HL-60 (cell line): ENCODE measurements around the gene AGAP4.
A peak's percentile ranks its signal among the peaks of the same experiment; 100 is the strongest.
"Not testable (repeated sequence)": the region's sequence is repeated elsewhere in the genome, so short reads cannot be mapped to it uniquely, and the experiment has no call there.

ENCODE experiments used
- DNase-seq, 2 experiments: peaks; one replicate each; pipeline ENCODE4 v3.0.0-alpha.2; 2010 to 2020; ENCODE audit warnings: low read depth in 1 of 2, low spot score in 1 of 2
- H3K27ac ChIP-seq: fragments of 250-450 bp; sonication (Bioruptor Pico); replicated peaks from 2 replicates; pipeline ENCODE4 v1.5.1; 2020; ENCODE audit warnings: mild to moderate bottlenecking, moderate library complexity
- H3K27me3 ChIP-seq: fragments of 250-450 bp; sonication (Bioruptor Pico); 2 replicates; pipeline ENCODE4 v1.5.1; 2021; ENCODE audit warnings: mild to moderate bottlenecking, moderate library complexity; ENCODE audit not compliant: insufficient read depth, poor library complexity, severe bottlenecking
- H3K4me3 ChIP-seq: replicated peaks from 2 replicates; pipeline ENCODE4 v1.5.1; 2011; ENCODE audit warnings: mild to moderate bottlenecking, control low read depth, low read length; ENCODE audit not compliant: insufficient read depth
- GABPA ChIP-seq: IDR thresholded peaks from 2 replicates; pipeline ENCODE4 v1.6.1; 2012; ENCODE audit warnings: low read depth
- POLR2AphosphoS5 ChIP-seq: IDR thresholded peaks from 2 replicates; pipeline ENCODE4 v1.6.1; 2012; ENCODE audit warnings: low read depth
- SPI1 ChIP-seq: IDR thresholded peaks from 2 replicates; pipeline ENCODE4 v1.6.1; 2012; ENCODE audit warnings: low read depth, mild to moderate bottlenecking, borderline replicate concordance
- TF ChIP-seq, protein P1 (sequence below): IDR thresholded peaks from 2 replicates; pipeline ENCODE4 v1.6.1; 2012; ENCODE audit warnings: low read depth; ENCODE audit not compliant: insufficient replicate concordance
- TF ChIP-seq, protein P2 (sequence below): IDR thresholded peaks from one replicate; pipeline ENCODE4 v1.5.1; 2011; ENCODE audit warnings: low read length, control low read depth, inconsistent platforms; ENCODE audit not compliant: insufficient read depth

The AGAP4 gene

DNA sequence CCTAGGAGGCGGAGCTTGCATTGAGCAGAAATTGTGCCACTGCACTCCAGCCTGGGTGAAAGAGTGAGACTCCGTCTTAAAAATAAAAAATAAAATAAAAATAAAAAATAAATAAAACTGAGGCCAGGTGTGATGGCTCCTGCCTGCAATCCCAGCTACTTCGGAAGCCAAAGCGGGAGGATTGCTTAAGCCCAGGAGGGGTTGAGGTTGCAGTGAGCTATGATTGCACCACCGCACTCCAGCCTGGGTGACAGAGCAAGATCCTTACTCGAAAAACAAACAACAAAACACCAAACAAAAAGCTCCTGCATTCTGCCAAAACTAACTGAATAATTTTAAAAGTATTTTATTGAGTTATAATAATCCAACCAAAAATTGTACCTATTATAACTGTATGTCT lies 36.2 kb downstream of the AGAP4 start:
- no peak overlapping the region for H3K4me3 ChIP-seq

DNA sequence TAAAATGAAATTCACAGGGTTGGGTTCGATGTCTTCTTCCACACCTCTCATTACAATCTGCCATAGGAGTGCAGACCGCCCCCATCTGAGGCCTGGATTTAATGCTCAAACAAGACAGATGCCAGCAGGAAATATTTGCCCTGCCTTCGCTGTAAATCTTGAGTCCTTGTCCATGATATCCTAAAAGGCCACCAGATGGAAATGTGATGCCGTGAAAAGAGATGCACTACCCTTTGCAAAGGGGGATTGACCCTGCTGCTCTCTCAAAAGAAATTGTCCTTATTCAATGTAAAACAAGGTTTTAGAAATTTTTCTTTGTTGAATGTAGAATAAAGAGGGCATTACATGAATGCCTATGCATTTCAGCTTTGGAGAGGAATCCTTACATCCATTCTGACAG lies 37.5 kb downstream of the AGAP4 start:
- no peak overlapping the region for H3K27ac ChIP-seq
- no peaks in the 10 kb centered on the region for H3K27me3 ChIP-seq
- DNase-seq: no peak

More for the DNA sequence above, 36.2 kb downstream of the AGAP4 start:
- Histone ChIP-seq H3K27ac (no peak overlapping the region), H3K27me3 (no peaks in the 10 kb centered on the region)
- DNase-seq: peak; percentile 26 to 67
- TF ChIP-seq, protein P1, sequence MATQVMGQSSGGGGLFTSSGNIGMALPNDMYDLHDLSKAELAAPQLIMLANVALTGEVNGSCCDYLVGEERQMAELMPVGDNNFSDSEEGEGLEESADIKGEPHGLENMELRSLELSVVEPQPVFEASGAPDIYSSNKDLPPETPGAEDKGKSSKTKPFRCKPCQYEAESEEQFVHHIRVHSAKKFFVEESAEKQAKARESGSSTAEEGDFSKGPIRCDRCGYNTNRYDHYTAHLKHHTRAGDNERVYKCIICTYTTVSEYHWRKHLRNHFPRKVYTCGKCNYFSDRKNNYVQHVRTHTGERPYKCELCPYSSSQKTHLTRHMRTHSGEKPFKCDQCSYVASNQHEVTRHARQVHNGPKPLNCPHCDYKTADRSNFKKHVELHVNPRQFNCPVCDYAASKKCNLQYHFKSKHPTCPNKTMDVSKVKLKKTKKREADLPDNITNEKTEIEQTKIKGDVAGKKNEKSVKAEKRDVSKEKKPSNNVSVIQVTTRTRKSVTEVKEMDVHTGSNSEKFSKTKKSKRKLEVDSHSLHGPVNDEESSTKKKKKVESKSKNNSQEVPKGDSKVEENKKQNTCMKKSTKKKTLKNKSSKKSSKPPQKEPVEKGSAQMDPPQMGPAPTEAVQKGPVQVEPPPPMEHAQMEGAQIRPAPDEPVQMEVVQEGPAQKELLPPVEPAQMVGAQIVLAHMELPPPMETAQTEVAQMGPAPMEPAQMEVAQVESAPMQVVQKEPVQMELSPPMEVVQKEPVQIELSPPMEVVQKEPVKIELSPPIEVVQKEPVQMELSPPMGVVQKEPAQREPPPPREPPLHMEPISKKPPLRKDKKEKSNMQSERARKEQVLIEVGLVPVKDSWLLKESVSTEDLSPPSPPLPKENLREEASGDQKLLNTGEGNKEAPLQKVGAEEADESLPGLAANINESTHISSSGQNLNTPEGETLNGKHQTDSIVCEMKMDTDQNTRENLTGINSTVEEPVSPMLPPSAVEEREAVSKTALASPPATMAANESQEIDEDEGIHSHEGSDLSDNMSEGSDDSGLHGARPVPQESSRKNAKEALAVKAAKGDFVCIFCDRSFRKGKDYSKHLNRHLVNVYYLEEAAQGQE: no peak

DNA sequence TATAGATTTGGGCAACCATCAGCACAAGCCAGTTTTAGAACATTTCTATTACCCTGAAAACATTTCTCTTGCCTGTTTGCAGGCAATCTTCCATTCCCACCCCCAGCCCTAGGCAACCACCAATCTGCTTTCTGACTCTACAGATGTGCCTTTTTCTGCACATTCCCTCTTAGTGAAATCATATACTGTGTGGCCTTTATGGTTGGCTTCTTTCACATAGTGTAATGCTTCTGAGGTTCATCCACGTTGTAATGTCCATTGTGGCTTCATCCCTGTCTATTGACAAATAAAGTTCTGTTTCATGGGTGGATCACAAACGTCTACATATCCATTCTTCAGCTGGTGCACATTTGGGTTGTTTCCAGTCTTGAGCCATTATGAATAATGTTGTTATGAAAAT lies 42.3 kb downstream of the AGAP4 start:
- H3K4me3 ChIP-seq, DNase-seq, H3K27me3 ChIP-seq, H3K27ac ChIP-seq: not testable (repeated sequence)

More for the DNA sequence above, 37.5 kb downstream of the AGAP4 start:
- H3K4me3 ChIP-seq: no peak overlapping the region
- TF ChIP-seq, protein P1: no peak
- TF ChIP-seq, protein P2, sequence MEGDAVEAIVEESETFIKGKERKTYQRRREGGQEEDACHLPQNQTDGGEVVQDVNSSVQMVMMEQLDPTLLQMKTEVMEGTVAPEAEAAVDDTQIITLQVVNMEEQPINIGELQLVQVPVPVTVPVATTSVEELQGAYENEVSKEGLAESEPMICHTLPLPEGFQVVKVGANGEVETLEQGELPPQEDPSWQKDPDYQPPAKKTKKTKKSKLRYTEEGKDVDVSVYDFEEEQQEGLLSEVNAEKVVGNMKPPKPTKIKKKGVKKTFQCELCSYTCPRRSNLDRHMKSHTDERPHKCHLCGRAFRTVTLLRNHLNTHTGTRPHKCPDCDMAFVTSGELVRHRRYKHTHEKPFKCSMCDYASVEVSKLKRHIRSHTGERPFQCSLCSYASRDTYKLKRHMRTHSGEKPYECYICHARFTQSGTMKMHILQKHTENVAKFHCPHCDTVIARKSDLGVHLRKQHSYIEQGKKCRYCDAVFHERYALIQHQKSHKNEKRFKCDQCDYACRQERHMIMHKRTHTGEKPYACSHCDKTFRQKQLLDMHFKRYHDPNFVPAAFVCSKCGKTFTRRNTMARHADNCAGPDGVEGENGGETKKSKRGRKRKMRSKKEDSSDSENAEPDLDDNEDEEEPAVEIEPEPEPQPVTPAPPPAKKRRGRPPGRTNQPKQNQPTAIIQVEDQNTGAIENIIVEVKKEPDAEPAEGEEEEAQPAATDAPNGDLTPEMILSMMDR: no peak
- TF ChIP-seq GABPA (no peak), SPI1 (no peak), POLR2AphosphoS5 (no peak)

DNA sequence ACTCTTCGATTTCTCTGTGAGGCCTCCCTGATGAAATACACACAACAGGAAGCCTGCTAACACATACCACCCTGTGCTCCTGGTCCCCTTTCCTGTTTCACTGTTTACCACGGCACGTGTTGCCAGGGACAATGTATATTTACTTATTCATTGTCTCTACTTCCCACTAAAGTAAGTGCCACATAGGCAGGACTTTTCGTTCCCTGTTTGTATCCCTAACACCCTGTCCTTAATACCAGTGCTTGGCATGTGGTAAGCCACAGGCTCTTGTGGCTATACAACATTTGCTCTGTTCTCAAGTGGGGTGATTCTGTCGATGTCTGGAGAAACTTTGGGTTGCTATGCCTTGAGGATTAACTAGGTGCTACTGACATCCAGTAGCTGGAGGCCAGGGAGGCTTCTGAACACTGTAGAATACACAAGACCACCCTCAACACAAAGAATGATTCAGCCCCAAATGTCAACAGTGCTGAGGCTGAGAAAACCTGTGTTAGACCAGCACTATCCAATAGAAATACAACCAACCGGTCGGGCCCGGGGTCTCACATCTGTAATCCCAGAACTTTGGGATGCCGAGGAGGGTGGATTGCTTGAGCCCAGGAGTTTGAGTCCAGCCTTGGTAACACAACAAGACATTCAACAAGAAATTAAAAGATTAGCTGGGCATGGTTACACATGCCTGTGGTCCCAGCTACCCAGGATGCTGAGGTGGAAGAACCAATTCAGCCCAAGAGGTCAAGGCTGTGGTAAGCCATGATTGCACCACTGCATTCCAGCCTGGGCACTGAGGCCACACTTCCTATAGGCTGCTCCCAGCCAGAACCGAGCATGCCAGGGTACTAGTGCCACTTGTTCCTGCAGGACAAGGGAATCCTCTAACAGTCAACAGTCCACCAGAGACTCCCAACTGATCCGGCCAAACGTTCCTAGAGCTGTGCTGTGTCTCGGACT lies 44.0 kb downstream of the AGAP4 start:
- DNase-seq: peak in 1 of 2 experiments; percentile 36
- H3K4me3 ChIP-seq, H3K27me3 ChIP-seq: not testable (repeated sequence)
- 0 out of 2 replicates have a peak overlapping the region, but pooled peaks have one; percentile 30 for H3K27ac ChIP-seq

DNA sequence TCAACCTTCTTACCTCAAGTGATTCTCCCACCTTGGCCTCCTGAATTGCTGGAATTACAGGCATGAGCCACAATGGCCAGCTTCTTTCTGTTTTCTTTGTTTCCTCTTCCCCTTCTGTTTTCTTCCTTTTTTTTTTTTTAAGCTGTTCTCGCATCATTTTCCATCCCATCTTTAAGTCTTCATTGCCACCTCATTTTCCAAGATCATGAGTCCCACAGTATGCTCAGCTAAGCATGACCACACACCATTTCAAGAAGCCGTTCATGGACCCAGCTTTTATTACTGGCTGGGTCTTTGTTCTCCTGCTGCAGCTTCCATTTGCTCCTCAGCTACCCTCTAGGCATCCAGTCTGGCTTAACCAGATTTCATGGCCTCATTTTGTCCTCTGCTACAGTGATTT lies 52.5 kb downstream of the AGAP4 start:
- not testable (repeated sequence) for H3K27me3 ChIP-seq, H3K4me3 ChIP-seq, DNase-seq, H3K27ac ChIP-seq

DNA sequence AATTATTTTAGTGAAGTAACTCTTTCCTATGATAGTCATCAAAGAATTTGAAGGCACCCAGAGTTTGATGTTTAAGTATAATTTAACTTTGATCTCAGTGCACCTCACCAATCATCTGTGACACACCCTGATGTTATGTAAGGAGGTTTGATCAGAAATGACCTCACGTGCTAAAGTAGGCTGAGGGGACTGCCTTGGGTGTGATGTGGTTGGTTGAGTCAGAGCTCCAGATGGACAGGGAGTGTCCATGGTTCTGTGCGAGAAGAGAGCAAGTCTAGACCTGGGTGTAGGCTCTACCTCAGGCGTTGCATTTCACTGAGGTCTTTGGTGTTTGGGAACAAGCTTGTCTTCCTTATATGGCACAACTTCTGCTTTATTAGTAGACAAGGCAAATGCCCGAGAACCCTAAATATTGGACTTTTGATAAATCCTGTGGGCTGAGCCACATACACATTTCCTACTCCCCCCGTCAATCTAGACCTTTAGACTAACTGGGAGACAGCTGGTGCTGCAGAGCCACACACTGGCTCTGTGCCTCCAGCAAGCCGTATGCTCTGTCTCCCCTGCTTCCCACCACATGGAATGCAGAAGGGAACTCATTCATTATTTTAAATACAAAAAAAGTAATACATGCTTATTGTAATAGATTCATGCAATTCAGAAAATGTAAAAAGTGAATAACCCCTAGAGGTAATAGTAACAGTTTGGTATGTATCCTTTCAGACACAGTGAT lies 56.4 kb downstream of the AGAP4 start:
- not testable (repeated sequence) for H3K27me3 ChIP-seq, DNase-seq, H3K4me3 ChIP-seq, H3K27ac ChIP-seq

DNA sequence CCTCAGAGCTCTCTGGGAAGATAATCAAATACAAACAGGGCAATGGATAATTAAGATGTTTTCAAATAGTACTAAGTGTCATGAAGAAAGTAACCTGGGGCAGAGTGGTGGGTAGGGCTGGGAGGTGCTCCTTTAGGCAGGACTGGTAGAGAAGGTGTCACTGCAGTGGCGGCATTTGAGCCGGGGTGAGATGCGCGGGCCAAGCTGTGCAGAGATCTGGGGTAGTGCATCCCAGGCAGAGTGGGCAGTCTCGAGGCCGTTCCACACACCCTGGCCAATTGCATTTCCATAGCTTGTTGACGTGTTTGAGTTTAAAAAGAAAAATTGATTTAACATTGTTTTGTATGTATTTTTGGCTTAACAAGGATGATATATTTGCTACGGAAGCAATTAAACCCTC lies 57.3 kb downstream of the AGAP4 start:
- not testable (repeated sequence) for H3K27ac ChIP-seq, H3K4me3 ChIP-seq, DNase-seq, H3K27me3 ChIP-seq

DNA sequence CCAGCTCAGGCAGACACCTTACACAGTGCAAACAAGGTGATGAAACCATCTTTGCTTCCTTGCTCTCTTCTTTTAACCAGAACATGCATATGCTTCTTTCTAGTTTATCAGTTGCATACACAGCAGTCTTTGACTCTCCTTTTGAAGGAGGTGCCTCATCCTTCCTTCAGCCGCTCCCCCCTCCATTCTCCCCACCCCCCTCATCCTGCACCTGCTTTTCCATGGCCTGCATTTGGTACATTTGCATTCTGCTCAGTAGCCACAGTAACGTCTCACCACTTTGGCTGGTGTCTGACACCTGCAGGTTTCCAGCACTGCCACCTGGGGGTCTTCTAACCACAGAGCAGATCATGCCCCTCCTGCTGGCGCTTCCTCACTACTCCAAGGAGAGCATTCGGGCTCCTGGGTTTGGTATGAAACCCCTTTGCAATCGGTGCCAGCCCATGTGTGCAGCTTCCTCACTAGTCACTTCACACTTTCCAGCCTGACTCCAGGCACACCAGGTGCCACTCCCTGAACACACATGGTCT lies 60.0 kb downstream of the AGAP4 start:
- not testable (repeated sequence) for DNase-seq, H3K4me3 ChIP-seq, H3K27ac ChIP-seq, H3K27me3 ChIP-seq

DNA sequence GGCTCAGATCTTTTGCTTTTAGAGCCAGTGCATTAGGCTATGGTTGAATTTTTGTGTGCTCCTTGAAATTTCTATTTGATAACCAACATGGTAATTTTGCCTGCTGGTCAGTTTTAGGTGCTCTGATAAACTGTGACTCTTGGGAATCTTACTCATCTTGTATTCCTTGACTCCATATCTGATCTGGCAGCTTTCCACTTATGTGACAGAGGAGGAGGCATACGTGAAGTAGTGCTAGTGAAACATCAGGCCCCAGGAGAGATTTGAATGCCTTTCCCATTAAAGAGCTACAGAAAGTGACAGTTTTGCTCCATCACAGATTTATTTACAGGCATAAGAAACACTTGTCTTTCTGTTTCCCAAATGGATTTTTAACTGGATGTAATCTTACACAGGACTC lies 61.1 kb downstream of the AGAP4 start:
- not testable (repeated sequence) for DNase-seq, H3K27me3 ChIP-seq

More for the DNA sequence above, 61.1 kb downstream of the AGAP4 start:
- not testable (repeated sequence) for H3K4me3 ChIP-seq, H3K27ac ChIP-seq
